Liver (tissue), 9 donors: ENCODE measurements around the gene WFS1. TPM values are rescaled to one million over a fixed set of nuclear protein-coding genes. Genes with fewer than 3 reads are reported as not detected.

ENCODE experiments used
- DNase-seq: peaks from one replicate; pipeline ENCODE4 v3.0.0-alpha.2; 2017; ENCODE audit warnings: low spot score
- H3K27ac ChIP-seq, 2 donors: one replicate each; pipeline ENCODE4 v1.7.0; 2013; ENCODE audit warnings: inconsistent platforms in 2 of 2, low read length in 2 of 2, control low read depth in 1 of 2, low read depth in 1 of 2, mild to moderate bottlenecking in 1 of 2
- H3K27me3 ChIP-seq, 4 donors: one replicate each; pipeline versions ENCODE4 v1.6.1 to v1.7.0; 2013; ENCODE audit warnings: low read length in 3 of 4, inconsistent platforms in 1 of 4, mild to moderate bottlenecking in 1 of 4, moderate library complexity in 1 of 4; ENCODE audit not compliant: control insufficient read depth in 4 of 4, insufficient read depth in 4 of 4
- H3K36me3 ChIP-seq, 4 donors: one replicate each; pipeline versions ENCODE4 v1.6.1 to v1.7.0; 2013; ENCODE audit warnings: low read length in 3 of 4, mild to moderate bottlenecking in 3 of 4, low read depth in 1 of 4, moderate library complexity in 1 of 4; ENCODE audit not compliant: control insufficient read depth in 4 of 4, insufficient read depth in 3 of 4
- H3K4me1 ChIP-seq, 4 donors: one replicate each; pipeline versions ENCODE4 v1.6.1 to v1.7.0; 2013; ENCODE audit warnings: low read length in 3 of 4, mild to moderate bottlenecking in 3 of 4, moderate library complexity in 1 of 4; ENCODE audit not compliant: control insufficient read depth in 4 of 4, insufficient read depth in 4 of 4
- H3K4me3 ChIP-seq, 3 donors: one replicate each; pipeline versions ENCODE4 v1.6.1 to v1.7.0; 2013; ENCODE audit warnings: low read length in 3 of 3, control low read depth in 1 of 3, low read depth in 1 of 3, mild to moderate bottlenecking in 1 of 3
- H3K9ac ChIP-seq, 2 donors: one replicate each; pipeline ENCODE4 v1.7.0; 2013; ENCODE audit warnings: low read length in 2 of 2, mild to moderate bottlenecking in 2 of 2, moderate library complexity in 2 of 2, control low read depth in 1 of 2, low read depth in 1 of 2
- H3K9me3 ChIP-seq, 4 donors: one replicate each; pipeline versions ENCODE4 v1.6.1 to v1.7.0; 2013; ENCODE audit warnings: low read length in 3 of 4; ENCODE audit not compliant: control insufficient read depth in 4 of 4
- FOXA2 ChIP-seq: IDR thresholded peaks from 2 replicates; pipeline ENCODE4 v1.6.1; 2016; ENCODE audit warnings: antibody characterized with exemption
- HNF4G ChIP-seq: IDR thresholded peaks from 2 replicates; pipeline ENCODE4 v1.6.1; 2016; ENCODE audit warnings: antibody characterized with exemption
- MAX ChIP-seq: IDR thresholded peaks from 2 replicates; pipeline ENCODE4 v1.6.1; 2016; ENCODE audit warnings: antibody characterized with exemption
- NR2F2 ChIP-seq: IDR thresholded peaks from 2 replicates; pipeline ENCODE4 v1.6.1; 2016; ENCODE audit warnings: antibody characterized with exemption
- RAD21 ChIP-seq, 2 donors: IDR thresholded peaks; 2 replicates each; pipeline ENCODE4 v1.6.1; 2016; ENCODE audit warnings: antibody characterized with exemption in 2 of 2, mild to moderate bottlenecking in 2 of 2
- RXRA ChIP-seq, 2 donors: IDR thresholded peaks; 2 replicates each; pipeline ENCODE4 v1.6.1; 2017 to 2018; ENCODE audit warnings: antibody characterized with exemption in 2 of 2, mild to moderate bottlenecking in 1 of 2
- SP1 ChIP-seq: IDR thresholded peaks from 2 replicates; pipeline ENCODE4 v1.6.1; 2018; ENCODE audit warnings: antibody characterized with exemption, mild to moderate bottlenecking
- ZBTB33 ChIP-seq: IDR thresholded peaks from 2 replicates; pipeline ENCODE4 v1.6.1; 2016; ENCODE audit warnings: antibody characterized with exemption
- WGBS: extraction: QIAGEN DNeasy Blood & Tissue Kit; methylation state at CpG from one replicate; pipeline ENCODE4 v1.1.7; 2013; 5-methylcytosine and 5-hydroxymethylcytosine counted together
- polyA plus RNA-seq, 2 donors: library from polyadenylated mRNA; stranded (reverse) in 1 of 2; unstranded in 1 of 2; fragments of 200-250 nt in 1 of 2; fragments of >200 nt in 1 of 2; fragmentation: Nextera tagmentation in 1 of 2; extraction: Ambion mirVana in 1 of 2; gene quantifications; one replicate each; pipeline versions ENCODE4 v1.2.1 to v1.2.3, GENCODE V29; 2013 to 2015
- total RNA-seq, 2 donors: library from RNA; depleted of rRNA; stranded (reverse); fragments of >200 nt; gene quantifications; one replicate each; pipeline ENCODE4 v1.2.3, GENCODE V29; 2014
- TF ChIP-seq, protein P1 (sequence below): IDR thresholded peaks from 2 replicates; pipeline ENCODE4 v1.6.1; 2016; ENCODE audit warnings: antibody characterized with exemption, mild to moderate bottlenecking
- donor health status: healthy.
- donor health status: healthy.
- donor health status: healthy.
- donor health status: healthy.
- donor health status: healthy.

The WFS1 gene
- total and polyA plus RNA-seq, 4 donors = 6.0 to 23.9 (median 13.0) TPM

DNA sequence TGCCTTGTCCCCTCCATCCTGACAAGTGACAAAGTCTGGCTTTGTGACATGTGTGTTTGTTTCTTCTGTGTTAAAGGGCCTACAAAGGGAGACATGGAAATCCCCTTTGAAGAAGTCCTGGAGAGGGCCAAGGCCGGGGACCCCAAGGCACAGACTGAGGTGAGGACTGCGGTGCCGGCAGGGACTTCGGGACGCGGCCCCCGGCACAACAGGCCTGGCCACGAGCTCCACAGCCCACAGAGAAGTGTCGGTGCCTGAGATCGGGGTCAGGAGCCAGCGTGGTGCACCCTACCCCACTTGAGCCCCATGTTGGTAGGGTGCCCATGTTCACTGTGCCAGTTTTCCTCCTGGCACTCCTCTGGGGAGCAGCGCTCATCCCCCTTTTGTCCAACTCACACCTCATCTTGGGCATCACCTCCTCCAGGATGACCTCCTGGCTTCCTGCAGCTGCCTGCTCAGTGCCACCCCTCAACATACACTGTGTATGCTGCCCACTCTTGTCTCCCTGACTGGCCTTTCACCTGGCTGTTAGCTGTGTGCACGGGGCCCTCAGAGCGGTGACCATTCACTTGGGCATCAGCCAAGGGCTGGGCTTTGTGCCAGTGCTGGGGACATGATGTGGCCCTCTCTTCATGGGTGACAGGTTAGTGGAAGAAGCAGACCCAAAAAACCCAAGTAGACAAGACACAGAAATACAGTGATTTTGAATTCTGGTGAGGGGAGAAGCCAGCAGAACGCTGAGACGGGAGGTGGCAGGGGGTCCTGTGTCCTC is 17.6 kb downstream of the WFS1 start:
- Histone ChIP-seq H3K9me3 (no peaks in the 10 kb centered on the region), H3K4me3 (no peak overlapping the region), H3K36me3 (peaks cover 0 to 29% (median 3%) of the 10 kb centered on the region in 4 donors), H3K27ac (no peak overlapping the region), H3K4me1 (no peaks in the 10 kb centered on the region), H3K9ac (no peak overlapping the region), H3K27me3 (no peaks in the 10 kb centered on the region)
- TF ChIP-seq ZBTB33 (no peak), FOXA2 (no peak)
- no peak for DNase-seq
- WGBS = 96% methylated on average over 16 of the region's 16 CpGs

- no peak overlapping the region for H3K4me3 ChIP-seq
- H3K4me1 ChIP-seq = no peaks in the 10 kb centered on the region
- 96% methylated on average over 5 of the region's 5 CpGs for WGBS
- H3K27ac ChIP-seq = no peak overlapping the region
- H3K36me3 ChIP-seq = peaks cover 0 to 31% (median 3%) of the 10 kb centered on the region in 4 donors
- H3K9ac ChIP-seq = no peak overlapping the region
- H3K9me3 ChIP-seq = no peaks in the 10 kb centered on the region
- DNase-seq = no peak
- TF ChIP-seq MAX (no peak), NR2F2 (no peak), ZBTB33 (no peak), RXRA (IDR thresholded peaks at IDR 0.05) (no peak), FOXA2 (no peak), HNF4G (no peak), RAD21 (IDR thresholded peaks at IDR 0.05) (no peak), SP1 (no peak)
- TF ChIP-seq, protein P1, sequence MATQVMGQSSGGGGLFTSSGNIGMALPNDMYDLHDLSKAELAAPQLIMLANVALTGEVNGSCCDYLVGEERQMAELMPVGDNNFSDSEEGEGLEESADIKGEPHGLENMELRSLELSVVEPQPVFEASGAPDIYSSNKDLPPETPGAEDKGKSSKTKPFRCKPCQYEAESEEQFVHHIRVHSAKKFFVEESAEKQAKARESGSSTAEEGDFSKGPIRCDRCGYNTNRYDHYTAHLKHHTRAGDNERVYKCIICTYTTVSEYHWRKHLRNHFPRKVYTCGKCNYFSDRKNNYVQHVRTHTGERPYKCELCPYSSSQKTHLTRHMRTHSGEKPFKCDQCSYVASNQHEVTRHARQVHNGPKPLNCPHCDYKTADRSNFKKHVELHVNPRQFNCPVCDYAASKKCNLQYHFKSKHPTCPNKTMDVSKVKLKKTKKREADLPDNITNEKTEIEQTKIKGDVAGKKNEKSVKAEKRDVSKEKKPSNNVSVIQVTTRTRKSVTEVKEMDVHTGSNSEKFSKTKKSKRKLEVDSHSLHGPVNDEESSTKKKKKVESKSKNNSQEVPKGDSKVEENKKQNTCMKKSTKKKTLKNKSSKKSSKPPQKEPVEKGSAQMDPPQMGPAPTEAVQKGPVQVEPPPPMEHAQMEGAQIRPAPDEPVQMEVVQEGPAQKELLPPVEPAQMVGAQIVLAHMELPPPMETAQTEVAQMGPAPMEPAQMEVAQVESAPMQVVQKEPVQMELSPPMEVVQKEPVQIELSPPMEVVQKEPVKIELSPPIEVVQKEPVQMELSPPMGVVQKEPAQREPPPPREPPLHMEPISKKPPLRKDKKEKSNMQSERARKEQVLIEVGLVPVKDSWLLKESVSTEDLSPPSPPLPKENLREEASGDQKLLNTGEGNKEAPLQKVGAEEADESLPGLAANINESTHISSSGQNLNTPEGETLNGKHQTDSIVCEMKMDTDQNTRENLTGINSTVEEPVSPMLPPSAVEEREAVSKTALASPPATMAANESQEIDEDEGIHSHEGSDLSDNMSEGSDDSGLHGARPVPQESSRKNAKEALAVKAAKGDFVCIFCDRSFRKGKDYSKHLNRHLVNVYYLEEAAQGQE = no peak
- H3K27me3 ChIP-seq = no peaks in the 10 kb centered on the region
Measured at GRCh38 chr4:6288342-6288741, 18.7 kb downstream of the WFS1 start.
